K562 (cell line): ENCODE measurements around the gene MBD5. TPM values are rescaled to one million over a fixed set of nuclear protein-coding genes. Genes with fewer than 3 reads are reported as not detected.
A peak's percentile ranks its signal among the peaks of the same experiment; 100 is the strongest.

Experiments
- ATAC-seq: fragments of 200-7000 bp; cut with Tn5 transposase; 3 replicates; pipeline ENCODE4 v1.9.1; 2020; ENCODE audit warnings: moderate library complexity
- BruUV-seq: library from RNA; stranded (reverse); fragments of 400-500 nt; replicated peaks from 2 replicates; lab custom pipeline; 2021; lab: Mats Ljungman, UMichigan
- CTCF ChIA-PET: fragments of 300-600 bp; formaldehyde crosslinking; extraction: SDS; loops from one replicate; lab custom pipeline; 2021; ENCODE audit warnings: low intra/inter-chr PET ratio; lab: Yijun Ruan, JAX
- POLR2A ChIA-PET: fragments of 300-600, 350-650 bp; sonication (Branson Sonifier 250); formaldehyde crosslinking; extraction: SDS; loops from one replicate; lab custom pipeline; 2021; ENCODE audit warnings: antibody characterized with exemption, inconsistent platforms; lab: Yijun Ruan, JAX
- DNase-seq, 4 experiments: peaks; one replicate each; pipeline versions ENCODE4 v3.0.0 to v3.0.0-alpha.2; 2011 to 2018; ENCODE audit warnings: low spot score in 3 of 4, mixed read lengths in 3 of 4; ENCODE audit errors: extremely low read depth in 1 of 4
- FAIRE-seq: peaks from 2 replicates; lab custom pipeline; 2011; peaks lifted over from hg19 to GRCh38; lab: Jason Lieb, UNC
- H2AFZ ChIP-seq: 2 replicates; pipeline ENCODE4 v1.6.0; 2011; ENCODE audit warnings: low read depth, low read length, control low read depth, inconsistent platforms
- H3K27ac ChIP-seq: fragments of 200-600 bp; 3 replicates; pipeline ENCODE4 v1.8.0; 2011; ENCODE audit warnings: low read depth, mild to moderate bottlenecking, control low read depth, inconsistent platforms, low read length, moderate library complexity, mixed read lengths; ENCODE audit errors: extremely low read depth
- H3K27me3 ChIP-seq, 2 experiments: fragments of 300-600 bp in 1 of 2; 2 replicates in 1 of 2; 3 replicates in 1 of 2; pipeline versions ENCODE4 v1.6.0 to v1.8.0; 2011; ENCODE audit warnings: inconsistent platforms in 2 of 2, low read length in 2 of 2, mild to moderate bottlenecking in 1 of 2, mixed read lengths in 1 of 2, moderate library complexity in 1 of 2; ENCODE audit not compliant: control insufficient read depth in 2 of 2, insufficient read depth in 2 of 2
- H3K36me3 ChIP-seq: fragments of 300-600 bp; 3 replicates; pipeline ENCODE4 v1.8.0; 2011; ENCODE audit warnings: mild to moderate bottlenecking, low read length, inconsistent platforms; ENCODE audit not compliant: control insufficient read depth, insufficient read depth
- H3K4me1 ChIP-seq, 2 experiments: fragments of 200-600 bp in 1 of 2; replicated peaks in 1 of 2; 2 replicates in 1 of 2; 3 replicates in 1 of 2; pipeline versions ENCODE4 v1.5.1 to v1.8.0; 2011; ENCODE audit warnings: inconsistent platforms in 2 of 2, low read length in 2 of 2, mild to moderate bottlenecking in 1 of 2, mixed read lengths in 1 of 2, moderate library complexity in 1 of 2; ENCODE audit not compliant: control insufficient read depth in 2 of 2, insufficient read depth in 2 of 2
- H3K4me2 ChIP-seq: 2 replicates; pipeline ENCODE4 v1.6.1; 2011; ENCODE audit warnings: low read length, control low read depth, inconsistent platforms, mixed read lengths; ENCODE audit not compliant: insufficient read depth
- H3K4me3 ChIP-seq: fragments of 200-600 bp; sonication (generic), shearing (Covaris generic); 2 replicates; pipeline ENCODE4 v1.5.1; 2016; ENCODE audit warnings: control low read depth, inconsistent platforms
- H3K79me2 ChIP-seq: fragments of 200-600 bp; 3 replicates; pipeline ENCODE4 v1.8.0; 2011; ENCODE audit warnings: low read length, inconsistent platforms; ENCODE audit not compliant: control insufficient read depth, insufficient read depth
- H3K9ac ChIP-seq, 2 experiments: 2 replicates each; pipeline versions ENCODE4 v1.6.0 to v1.6.1; 2011; ENCODE audit warnings: low read depth in 2 of 2, low read length in 2 of 2, control low read depth in 1 of 2, inconsistent platforms in 1 of 2, mild to moderate bottlenecking in 1 of 2, mixed read lengths in 1 of 2; ENCODE audit not compliant: insufficient read depth in 1 of 2
- H3K9me1 ChIP-seq: one replicate; pipeline ENCODE4 v1.6.0; 2011; ENCODE audit warnings: inconsistent platforms, mild to moderate bottlenecking, low read length, moderate library complexity; ENCODE audit not compliant: control insufficient read depth, insufficient read depth
- H3K9me3 ChIP-seq: replicated peaks from 2 replicates; pipeline ENCODE4 v1.5.1; 2011; ENCODE audit warnings: low read depth, low read length, inconsistent platforms; ENCODE audit not compliant: control insufficient read depth, insufficient read depth
- H4K20me1 ChIP-seq: replicated peaks from 2 replicates; pipeline ENCODE4 v1.6.1; 2011; ENCODE audit warnings: low read length, inconsistent platforms, mixed read lengths; ENCODE audit not compliant: control insufficient read depth, insufficient read depth
- CHD2 ChIP-seq: IDR thresholded peaks from 2 replicates; pipeline ENCODE4 v1.6.1; 2011; ENCODE audit warnings: low read depth, low read length
- ERF ChIP-seq: fragments of 450-650 bp; formaldehyde crosslinking; IDR thresholded peaks from 2 replicates; pipeline ENCODE4 v1.4.0; 2020; ENCODE audit warnings: mild to moderate bottlenecking, mixed read lengths
- FOXK1 ChIP-seq: sonication (generic); formaldehyde crosslinking; IDR thresholded peaks from 2 replicates; pipeline ENCODE4 v1.8.0; 2022; ENCODE audit warnings: missing genetic modification reagents, mild to moderate bottlenecking, borderline replicate concordance
- GATA2 ChIP-seq: sonication (generic); formaldehyde crosslinking; IDR thresholded peaks from 2 replicates; pipeline ENCODE4 v1.4.0; 2020; ENCODE audit warnings: mild to moderate bottlenecking, missing genetic modification reagents
- NR4A1 ChIP-seq, 2 experiments: fragments of 250-450 bp in 1 of 2; fragments of 450-650 bp in 1 of 2; sonication (Bioruptor Pico) in 1 of 2; IDR thresholded peaks; 2 replicates each; pipeline versions ENCODE4 v1.4.0 to v1.6.1; 2016 to 2020; ENCODE audit warnings: mild to moderate bottlenecking in 2 of 2, missing compliant biosample characterization in 1 of 2, missing genetic modification characterization in 1 of 2, moderate library complexity in 1 of 2
- RAD21 ChIP-seq, 2 experiments: fragments of 250-450 bp in 1 of 2; fragments of 450-650 bp in 1 of 2; sonication (Bioruptor Pico) in 1 of 2; formaldehyde crosslinking in 1 of 2; IDR thresholded peaks in 1 of 2; conservative IDR thresholded peaks in 1 of 2; 2 replicates each; pipeline versions ENCODE4 v1.4.0 to v1.8.0; 2020 to 2022; ENCODE audit warnings: mild to moderate bottlenecking in 2 of 2, moderate library complexity in 1 of 2
- TBP ChIP-seq: optimal IDR thresholded peaks from 2 replicates; pipeline ENCODE3; 2011; ENCODE audit warnings: low read depth, low read length, improper control_type of control experiment
- ZNF23 ChIP-seq: fragments of 250-450 bp; sonication (Bioruptor Pico); IDR thresholded peaks from 2 replicates; pipeline ENCODE4 v1.4.0; 2020; ENCODE audit warnings: mild to moderate bottlenecking
- ZNF431 ChIP-seq: sonication (generic); formaldehyde crosslinking; IDR thresholded peaks from 2 replicates; pipeline ENCODE4 v1.8.0; 2022; ENCODE audit warnings: mild to moderate bottlenecking, missing genetic modification reagents
- WGBS: fragments of 100-300 bp; shearing (Covaris generic); methylation state at CpG from one replicate; pipeline ENCODE4 v1.1.6; 2016; ENCODE audit warnings: low coverage, mixed read lengths; ENCODE audit not compliant: insufficient coverage; ENCODE audit errors: missing lambda C conversion rate; 5-methylcytosine and 5-hydroxymethylcytosine counted together
- in situ Hi-C: fragments of 300-500 bp; cut with MboI; formaldehyde crosslinking; loops from 4 replicates; pipeline ENCODE4 v1.15.0; 2018; ENCODE audit warnings: inconsistent platforms, mixed read lengths
- intact Hi-C: fragments of 100-400 bp; cut with micrococcal nuclease; formaldehyde crosslinking; loops from 2 replicates; pipeline ENCODE4 v1.14.2; 2022
- polyA plus RNA-seq, 8 experiments: library from polyadenylated mRNA; depleted of rRNA in 4 of 8; stranded (reverse) in 5 of 8; unstranded in 3 of 8; fragments of >200 nt; fragmentation: Nextera tagmentation in 2 of 8; fragmentation: Illumina TruSeq in 1 of 8; extraction: Ambion mirVana in 2 of 8; extraction: Trizol in 1 of 8; gene quantifications; 2 replicates each; pipeline versions ENCODE4 v1.2.1 to v1.2.3, GENCODE V29; 2011 to 2014; ENCODE audit warnings: inconsistent platforms in 1 of 8, missing spikeins in 1 of 8
- total RNA-seq, 7 experiments: library from RNA; depleted of rRNA in 6 of 7; stranded (reverse); fragments of >200 nt in 6 of 7; fragmentation: Illumina TruSeq in 2 of 7; extraction: Trizol in 2 of 7; gene quantifications; 2 replicates each; pipeline versions ENCODE4 v1.2.1 to v1.2.3, GENCODE V29; 2011 to 2021; ENCODE audit warnings: low replicate concordance in 1 of 7
- TF ChIP-seq, protein P1 (sequence below): fragments of 200-800 bp; sonication (Bioruptor generic); IDR thresholded peaks from 2 replicates; pipeline ENCODE4 v1.6.1; 2017; ENCODE audit warnings: missing genetic modification characterization, missing compliant biosample characterization
- TF ChIP-seq, protein P2 (sequence below), 3 experiments: IDR thresholded peaks in 2 of 3; conservative IDR thresholded peaks in 1 of 3; 2 replicates each; pipeline ENCODE4 v1.5.1; 2011 to 2012; ENCODE audit warnings: low read length in 3 of 3, mild to moderate bottlenecking in 3 of 3, control low read depth in 2 of 3, improper control_type of control experiment in 1 of 3, inconsistent platforms in 1 of 3, low read depth in 1 of 3, mixed read lengths in 1 of 3, moderate library complexity in 1 of 3; ENCODE audit not compliant: insufficient read depth in 2 of 3
- TF ChIP-seq, protein P3 (sequence below): fragments of 250-450 bp; sonication (Bioruptor Pico); IDR thresholded peaks from 2 replicates; pipeline ENCODE4 v1.4.0; 2020; ENCODE audit warnings: mild to moderate bottlenecking, moderate library complexity
- TF ChIP-seq, protein P4 (sequence below): fragments of 450-650 bp; IDR thresholded peaks from 2 replicates; pipeline ENCODE4 v1.6.1; 2017; ENCODE audit warnings: antibody characterized with exemption

MBD5 gene
- total and polyA plus RNA-seq, 9 of the 15 experiments (the other 6 are each of a cell fraction or from before 2014, with no cell fraction given): 3.4 to 14.5 (median 9.0) TPM

DNA sequence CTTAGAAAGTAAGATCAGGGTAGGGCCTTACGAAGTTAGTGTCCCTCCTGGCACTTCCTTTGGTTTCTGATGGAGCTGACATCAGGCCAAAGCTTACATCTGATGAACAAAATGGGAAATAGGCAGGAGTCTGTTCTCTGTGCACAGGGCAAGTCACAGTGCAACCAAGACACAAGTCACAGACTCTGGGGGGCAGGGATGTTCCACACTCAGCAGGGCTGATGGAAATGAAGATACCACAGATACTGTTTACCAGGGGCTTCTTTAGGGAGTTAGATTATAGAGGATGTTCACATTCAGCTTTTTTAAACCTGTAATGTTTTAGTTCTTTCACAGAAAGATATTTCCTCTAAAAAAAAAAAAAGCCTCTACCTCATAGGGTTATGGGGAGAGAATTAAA lies 517.5 kb downstream of the MBD5 start:
- in situ Hi-C loops: no loop called here
- no peak overlapping the region for H3K27ac ChIP-seq
- ChIA-PET CTCF (no interaction called here), POLR2A (no interaction called here)
- FAIRE-seq: no peak
- H3K79me2 ChIP-seq: no peaks in the 10 kb centered on the region
- H3K4me2 ChIP-seq: no peak overlapping the region
- WGBS: 0% methylated on average over 1 of the region's 1 CpG
- DNase-seq: no peak
- peaks cover 4 to 27% of the 10 kb centered on the region in 2 experiments; a peak in 4 of 5 replicates for H3K4me1 ChIP-seq
- H4K20me1 ChIP-seq: peaks cover 3% of the 10 kb centered on the region; the same call in 1 of the 2 replicates
- H3K9me1 ChIP-seq: no peaks in the 10 kb centered on the region
- H2AFZ ChIP-seq: no peak overlapping the region
- H3K27me3 ChIP-seq: peaks cover 0 to 12% of the 10 kb centered on the region in 2 experiments; a peak in 3 of 5 replicates
- H3K9me3 ChIP-seq: no peaks in the 10 kb centered on the region
- no peak for ATAC-seq
- no peaks in the 10 kb centered on the region for H3K36me3 ChIP-seq
- intact Hi-C loops: no loop called here
- H3K4me3 ChIP-seq: no peak overlapping the region
- BruUV-seq: no TSS peak
- H3K9ac ChIP-seq: no peak overlapping the region
- TF ChIP-seq, protein P1, sequence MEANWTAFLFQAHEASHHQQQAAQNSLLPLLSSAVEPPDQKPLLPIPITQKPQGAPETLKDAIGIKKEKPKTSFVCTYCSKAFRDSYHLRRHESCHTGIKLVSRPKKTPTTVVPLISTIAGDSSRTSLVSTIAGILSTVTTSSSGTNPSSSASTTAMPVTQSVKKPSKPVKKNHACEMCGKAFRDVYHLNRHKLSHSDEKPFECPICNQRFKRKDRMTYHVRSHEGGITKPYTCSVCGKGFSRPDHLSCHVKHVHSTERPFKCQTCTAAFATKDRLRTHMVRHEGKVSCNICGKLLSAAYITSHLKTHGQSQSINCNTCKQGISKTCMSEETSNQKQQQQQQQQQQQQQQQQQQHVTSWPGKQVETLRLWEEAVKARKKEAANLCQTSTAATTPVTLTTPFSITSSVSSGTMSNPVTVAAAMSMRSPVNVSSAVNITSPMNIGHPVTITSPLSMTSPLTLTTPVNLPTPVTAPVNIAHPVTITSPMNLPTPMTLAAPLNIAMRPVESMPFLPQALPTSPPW (CRISPR knock-in tag): no peak
- TF ChIP-seq CHD2 (no peak), ERF (CRISPR knock-in tag) (no peak), ZNF23 (no peak), RAD21 (CRISPR knock-in tag; conservative IDR thresholded peaks at IDR 0.05 in 1 of 2, IDR thresholded peaks at IDR 0.05 in 1 of 2) (peak; percentile 47 to 52; a peak in 2 of 4 replicates), TBP (no peak), FOXK1 (CRISPR knock-in tag) (no peak), GATA2 (CRISPR knock-in tag) (0 out of 2 replicates have a peak, but pooled peaks have one; percentile 8), ZNF431 (CRISPR knock-in tag) (no peak), NR4A1 (CRISPR knock-in tag; IDR thresholded peaks at IDR 0.05) (no peak), NR4A1 (tag; IDR thresholded peaks at IDR 0.05) (no peak)
- TF ChIP-seq, protein P2, sequence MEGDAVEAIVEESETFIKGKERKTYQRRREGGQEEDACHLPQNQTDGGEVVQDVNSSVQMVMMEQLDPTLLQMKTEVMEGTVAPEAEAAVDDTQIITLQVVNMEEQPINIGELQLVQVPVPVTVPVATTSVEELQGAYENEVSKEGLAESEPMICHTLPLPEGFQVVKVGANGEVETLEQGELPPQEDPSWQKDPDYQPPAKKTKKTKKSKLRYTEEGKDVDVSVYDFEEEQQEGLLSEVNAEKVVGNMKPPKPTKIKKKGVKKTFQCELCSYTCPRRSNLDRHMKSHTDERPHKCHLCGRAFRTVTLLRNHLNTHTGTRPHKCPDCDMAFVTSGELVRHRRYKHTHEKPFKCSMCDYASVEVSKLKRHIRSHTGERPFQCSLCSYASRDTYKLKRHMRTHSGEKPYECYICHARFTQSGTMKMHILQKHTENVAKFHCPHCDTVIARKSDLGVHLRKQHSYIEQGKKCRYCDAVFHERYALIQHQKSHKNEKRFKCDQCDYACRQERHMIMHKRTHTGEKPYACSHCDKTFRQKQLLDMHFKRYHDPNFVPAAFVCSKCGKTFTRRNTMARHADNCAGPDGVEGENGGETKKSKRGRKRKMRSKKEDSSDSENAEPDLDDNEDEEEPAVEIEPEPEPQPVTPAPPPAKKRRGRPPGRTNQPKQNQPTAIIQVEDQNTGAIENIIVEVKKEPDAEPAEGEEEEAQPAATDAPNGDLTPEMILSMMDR (IDR thresholded peaks at IDR 0.05 in 2 of 3, conservative IDR thresholded peaks at IDR 0.05 in 1 of 3; ENCODE audit: insufficient read depth in 2 of 3, low read depth in 1 of 3, low read length in 3 of 3): peak in 1 of 3 experiments; percentile 23; a peak in 1 of 6 replicates
- TF ChIP-seq, protein P3, sequence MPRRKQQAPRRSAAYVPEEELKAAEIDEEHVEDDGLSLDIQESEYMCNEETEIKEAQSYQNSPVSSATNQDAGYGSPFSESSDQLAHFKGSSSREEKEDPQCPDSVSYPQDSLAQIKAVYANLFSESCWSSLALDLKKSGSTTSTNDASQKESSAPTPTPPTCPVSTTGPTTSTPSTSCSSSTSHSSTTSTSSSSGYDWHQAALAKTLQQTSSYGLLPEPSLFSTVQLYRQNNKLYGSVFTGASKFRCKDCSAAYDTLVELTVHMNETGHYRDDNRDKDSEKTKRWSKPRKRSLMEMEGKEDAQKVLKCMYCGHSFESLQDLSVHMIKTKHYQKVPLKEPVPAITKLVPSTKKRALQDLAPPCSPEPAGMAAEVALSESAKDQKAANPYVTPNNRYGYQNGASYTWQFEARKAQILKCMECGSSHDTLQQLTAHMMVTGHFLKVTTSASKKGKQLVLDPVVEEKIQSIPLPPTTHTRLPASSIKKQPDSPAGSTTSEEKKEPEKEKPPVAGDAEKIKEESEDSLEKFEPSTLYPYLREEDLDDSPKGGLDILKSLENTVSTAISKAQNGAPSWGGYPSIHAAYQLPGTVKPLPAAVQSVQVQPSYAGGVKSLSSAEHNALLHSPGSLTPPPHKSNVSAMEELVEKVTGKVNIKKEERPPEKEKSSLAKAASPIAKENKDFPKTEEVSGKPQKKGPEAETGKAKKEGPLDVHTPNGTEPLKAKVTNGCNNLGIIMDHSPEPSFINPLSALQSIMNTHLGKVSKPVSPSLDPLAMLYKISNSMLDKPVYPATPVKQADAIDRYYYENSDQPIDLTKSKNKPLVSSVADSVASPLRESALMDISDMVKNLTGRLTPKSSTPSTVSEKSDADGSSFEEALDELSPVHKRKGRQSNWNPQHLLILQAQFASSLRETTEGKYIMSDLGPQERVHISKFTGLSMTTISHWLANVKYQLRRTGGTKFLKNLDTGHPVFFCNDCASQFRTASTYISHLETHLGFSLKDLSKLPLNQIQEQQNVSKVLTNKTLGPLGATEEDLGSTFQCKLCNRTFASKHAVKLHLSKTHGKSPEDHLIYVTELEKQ (CRISPR knock-in tag): no peak
- TF ChIP-seq, protein P4, sequence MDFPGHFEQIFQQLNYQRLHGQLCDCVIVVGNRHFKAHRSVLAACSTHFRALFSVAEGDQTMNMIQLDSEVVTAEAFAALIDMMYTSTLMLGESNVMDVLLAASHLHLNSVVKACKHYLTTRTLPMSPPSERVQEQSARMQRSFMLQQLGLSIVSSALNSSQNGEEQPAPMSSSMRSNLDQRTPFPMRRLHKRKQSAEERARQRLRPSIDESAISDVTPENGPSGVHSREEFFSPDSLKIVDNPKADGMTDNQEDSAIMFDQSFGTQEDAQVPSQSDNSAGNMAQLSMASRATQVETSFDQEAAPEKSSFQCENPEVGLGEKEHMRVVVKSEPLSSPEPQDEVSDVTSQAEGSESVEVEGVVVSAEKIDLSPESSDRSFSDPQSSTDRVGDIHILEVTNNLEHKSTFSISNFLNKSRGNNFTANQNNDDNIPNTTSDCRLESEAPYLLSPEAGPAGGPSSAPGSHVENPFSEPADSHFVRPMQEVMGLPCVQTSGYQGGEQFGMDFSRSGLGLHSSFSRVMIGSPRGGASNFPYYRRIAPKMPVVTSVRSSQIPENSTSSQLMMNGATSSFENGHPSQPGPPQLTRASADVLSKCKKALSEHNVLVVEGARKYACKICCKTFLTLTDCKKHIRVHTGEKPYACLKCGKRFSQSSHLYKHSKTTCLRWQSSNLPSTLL: no peak
